ENCODE results near the gene IFRD1. TPM values are rescaled to one million over a fixed set of nuclear protein-coding genes. Genes with fewer than 3 reads are reported as not detected.
A peak's percentile ranks its signal among the peaks of the same experiment; 100 is the strongest.
"Not testable (repeated sequence)": the region's sequence is repeated elsewhere in the genome, so short reads cannot be mapped to it uniquely, and the experiment has no call there.

IFRD1 gene
- polyA plus RNA-seq, 1 donor = 29.9 TPM

DNA sequence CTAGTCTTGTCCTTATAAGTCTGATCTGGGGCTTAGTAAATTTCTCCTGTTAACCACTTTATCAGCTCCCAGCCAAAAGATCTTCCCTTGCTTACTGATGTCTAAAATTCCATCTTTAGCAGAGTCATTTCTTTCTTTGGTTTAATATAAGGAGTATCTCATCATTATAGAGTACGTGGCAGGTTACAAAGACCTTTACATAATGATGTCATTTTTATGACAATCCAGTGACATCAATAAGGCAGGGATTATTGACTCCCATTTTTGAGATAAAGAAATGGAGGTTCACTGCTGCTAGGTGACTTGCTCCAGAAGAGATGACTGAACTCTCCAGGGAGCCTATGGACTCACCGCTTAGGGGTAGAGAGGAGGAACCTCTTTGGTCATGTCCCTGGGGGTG lies 8.1 kb upstream of the IFRD1 start:
- DNase-seq = no peak

DNA sequence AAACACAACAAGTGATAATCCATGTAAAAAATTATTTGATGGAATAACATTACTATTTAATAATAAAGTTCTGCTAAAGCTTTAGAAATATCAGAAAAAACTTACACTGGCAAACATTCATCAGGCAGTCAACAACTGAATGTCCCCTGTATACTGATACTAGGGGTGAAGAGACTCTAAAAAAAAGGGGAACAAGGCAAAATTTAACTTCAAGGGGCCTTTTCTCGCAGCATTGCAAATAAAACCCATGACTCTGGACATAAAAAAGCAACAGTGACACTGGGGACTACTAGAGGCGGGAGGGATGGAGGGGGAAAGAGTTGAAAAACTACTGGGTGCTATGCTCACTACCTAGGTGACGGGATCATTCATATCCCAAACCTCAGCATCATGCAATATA lies 5.8 kb upstream of the IFRD1 start:
- DNase-seq = no peak

DNA sequence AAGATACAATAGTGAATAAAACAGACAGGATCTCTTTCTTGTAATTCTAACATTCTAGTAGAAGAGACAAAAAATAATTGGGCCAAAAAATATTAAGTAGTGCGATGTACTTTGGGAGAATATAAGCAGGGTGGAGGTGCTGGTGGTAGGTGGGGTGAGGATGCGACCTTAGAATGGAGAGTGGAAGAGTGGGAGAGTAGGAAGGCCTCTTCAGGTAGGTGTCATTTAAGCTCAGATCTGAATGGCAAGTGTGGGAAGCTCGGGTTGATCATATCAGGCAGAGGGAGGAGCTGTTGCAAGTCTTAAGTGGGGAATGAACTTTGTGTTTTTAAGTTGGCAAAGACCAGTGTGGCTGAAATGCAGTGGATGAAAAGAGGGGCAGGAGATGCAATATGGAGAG lies 3.8 kb upstream of the IFRD1 start:
- DNase-seq = no peak

DNA sequence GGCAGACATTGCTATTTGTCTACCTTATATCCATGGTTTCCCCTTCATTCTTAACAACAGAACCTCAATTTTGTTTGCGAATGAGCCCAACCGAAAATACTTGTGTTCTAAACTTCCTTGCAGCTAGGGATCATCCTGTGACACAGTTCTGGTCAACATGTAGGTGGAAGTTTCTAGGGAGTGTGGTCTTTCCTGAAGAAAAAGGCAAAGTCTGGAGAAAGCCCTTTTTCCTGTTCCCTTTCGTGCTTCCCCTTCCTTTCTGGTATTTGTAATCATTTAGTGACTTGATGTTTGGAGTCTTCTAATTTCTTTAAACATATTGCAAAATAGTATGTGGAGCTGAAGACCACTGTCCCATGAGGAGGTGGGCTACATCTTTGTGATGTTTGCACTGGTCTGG lies 2.9 kb upstream of the IFRD1 start:
- DNase-seq = no peak

DNA sequence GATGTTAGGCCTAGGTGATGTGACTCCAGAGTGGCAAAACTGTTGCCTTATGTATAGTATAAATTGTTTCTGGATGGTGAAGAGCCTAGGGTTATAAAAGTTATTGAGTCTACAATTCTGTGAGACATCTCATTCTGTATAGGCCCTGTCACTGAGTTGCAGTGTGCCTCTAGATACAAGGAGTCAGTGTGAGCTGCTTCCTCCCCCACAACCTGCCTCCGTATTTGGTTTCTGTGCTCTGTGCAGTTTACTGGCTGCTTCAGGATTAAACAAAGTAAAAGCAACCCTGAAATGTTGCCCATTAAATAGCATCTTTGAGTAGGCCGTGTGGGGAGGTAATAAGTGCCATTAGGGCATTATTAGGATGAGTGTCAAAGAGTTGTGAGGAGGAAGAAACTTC lies 1.9 kb upstream of the IFRD1 start:
- DNase-seq = no peak

DNA sequence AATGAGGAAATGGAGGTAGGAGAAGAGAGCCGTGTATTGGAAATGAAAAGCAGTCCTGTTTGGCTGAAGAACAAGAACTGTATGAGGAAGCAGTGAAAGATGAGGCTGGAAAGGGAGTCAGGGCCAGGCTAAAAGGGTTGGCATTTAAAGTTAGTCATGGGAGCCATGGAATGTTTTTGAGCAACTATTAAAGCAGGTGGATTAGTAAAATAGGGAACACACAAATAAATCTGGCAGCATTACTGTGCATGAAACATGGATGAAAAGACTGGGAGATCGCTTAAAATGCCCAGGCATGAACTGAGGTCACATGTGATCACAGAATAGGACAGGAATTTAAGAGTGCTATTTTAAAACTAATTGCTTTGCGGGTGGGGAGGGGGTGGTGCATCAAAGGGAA lies 1.4 kb upstream of the IFRD1 start:
- no peak for DNase-seq

DNA sequence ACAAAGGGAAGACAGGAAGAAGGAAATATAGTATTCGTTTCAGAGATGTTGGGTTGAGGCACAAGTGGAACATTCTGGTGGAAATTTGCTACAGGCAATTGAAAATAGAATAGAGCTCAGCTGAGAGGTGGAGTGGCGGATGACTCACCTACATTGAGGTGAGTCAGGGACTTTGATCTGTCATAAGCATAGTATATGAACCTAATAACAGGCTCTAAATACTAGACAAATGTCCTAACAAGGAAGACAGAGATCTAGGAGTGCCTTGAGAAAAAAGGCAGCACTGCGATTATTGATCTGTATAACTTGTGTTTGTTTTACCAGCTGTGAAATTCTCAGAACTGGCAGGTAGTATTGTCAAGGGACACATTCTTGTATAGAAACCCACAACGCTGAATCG lies 907 bp upstream of the IFRD1 start:
- DNase-seq = peak; percentile 11

DNA sequence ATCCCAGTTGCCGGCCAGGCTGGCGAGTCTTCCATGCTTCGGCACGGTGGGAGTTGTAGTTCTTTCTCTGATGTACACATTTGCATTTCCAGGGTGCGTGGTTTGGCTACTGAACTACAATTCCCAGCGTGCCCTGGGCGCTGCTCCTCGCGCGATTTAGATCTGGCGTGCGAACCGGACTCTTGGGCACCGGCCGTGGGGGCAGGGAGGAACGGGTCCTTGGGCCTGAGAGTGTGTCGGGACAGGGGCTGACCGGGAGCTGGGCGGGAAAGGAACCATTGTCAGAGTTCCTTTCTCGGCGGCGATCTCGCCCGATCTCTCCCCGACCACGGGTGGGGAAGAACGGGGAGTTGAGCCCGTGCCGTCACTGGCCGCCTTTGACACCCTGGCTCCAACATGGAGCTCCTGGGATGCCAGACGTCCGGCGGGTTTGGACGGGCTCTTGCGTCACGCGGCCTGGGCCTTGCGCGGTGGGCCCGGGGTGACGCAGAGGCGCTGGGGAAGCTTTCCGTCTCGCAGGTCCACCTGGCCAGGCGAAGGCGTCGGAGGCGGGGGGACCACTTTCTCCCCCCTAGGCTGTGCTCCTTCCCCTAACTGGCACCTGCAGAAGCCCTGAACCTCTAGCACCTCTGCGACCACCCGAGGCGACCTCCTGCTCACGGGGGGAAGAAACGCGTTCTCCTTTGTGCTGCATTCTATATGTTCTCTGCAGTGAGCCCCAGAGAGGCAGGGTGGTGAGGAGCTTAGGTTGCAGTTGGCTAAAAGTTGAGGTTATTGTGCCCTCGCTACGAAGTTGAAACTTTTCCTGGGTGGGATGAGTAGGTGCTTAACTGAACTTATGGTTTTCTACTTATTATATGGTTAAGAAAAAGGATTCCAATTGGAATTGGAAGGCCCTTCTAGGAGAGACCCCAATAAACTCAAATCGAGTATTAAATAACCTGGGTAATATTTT lies 824 bp downstream of the IFRD1 start:
- peak; percentile 97 for DNase-seq

DNA sequence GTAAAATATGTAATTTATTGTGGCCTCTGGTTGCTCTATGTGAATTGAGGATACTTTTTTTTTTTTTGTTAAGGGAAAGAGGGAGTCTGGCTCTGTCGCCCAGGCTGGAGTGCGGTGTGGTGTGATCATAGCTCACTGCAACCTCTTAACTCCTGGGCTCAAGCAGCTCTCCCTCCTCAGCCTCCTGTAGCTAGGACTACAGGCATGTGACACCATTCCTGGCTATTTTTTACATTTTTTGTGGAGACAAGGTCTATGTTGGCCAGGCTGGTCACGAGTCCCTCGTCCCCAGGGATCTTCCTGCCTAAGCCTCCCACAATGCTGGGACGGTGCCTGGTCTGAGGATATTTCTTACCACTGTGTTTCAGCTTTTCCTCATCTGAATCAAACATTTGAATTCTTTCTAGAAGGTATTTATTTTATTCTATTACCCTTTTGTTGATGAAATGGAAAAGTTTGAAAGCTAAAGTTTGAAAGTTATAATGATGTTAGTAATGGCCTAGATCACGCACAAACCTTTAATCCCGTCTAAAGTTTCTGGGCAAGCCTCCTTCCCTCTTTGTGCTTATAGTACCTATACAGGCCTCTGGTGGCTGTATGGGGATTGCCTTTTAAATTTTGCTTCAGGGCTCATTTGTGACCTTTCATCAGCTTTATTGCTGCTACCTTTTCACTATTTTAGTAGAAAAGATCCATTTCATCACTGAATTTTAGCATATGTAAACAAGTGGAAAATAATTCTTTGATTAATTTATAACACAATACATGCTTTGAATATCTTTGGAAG lies 2.0 kb downstream of the IFRD1 start:
- DNase-seq = peak; percentile 21

DNA sequence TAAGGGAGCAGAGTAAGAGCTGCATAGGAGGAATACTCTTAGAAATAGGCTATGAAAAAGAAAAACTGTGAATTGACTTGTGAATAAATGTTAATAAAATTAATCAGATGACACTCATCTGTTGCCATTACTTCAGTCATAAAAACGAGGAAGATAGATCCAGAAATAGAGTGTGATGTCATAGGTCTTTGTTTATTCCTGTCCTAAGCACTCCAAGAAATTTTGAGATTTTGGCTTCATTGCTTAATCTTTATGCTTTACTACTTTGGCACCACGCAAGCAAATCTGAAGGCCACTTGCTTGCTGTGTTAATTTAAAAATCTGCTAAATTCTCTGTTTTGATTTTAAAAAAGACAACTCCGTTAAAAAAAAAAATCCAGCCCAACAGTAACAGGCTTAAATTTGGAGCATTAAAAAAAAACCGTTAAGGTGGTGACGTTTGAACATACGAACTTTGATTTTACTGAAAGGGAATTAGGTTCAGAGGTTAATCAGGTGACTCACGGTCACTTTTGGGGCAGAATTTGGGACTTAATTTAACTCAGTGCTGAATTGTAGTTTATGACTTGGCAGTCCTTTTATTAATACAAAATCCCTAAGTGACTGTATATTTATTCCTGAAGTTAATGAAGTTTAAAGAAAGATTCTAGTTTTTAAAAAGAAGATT lies 3.4 kb downstream of the IFRD1 start:
- DNase-seq = peak; percentile 19

DNA sequence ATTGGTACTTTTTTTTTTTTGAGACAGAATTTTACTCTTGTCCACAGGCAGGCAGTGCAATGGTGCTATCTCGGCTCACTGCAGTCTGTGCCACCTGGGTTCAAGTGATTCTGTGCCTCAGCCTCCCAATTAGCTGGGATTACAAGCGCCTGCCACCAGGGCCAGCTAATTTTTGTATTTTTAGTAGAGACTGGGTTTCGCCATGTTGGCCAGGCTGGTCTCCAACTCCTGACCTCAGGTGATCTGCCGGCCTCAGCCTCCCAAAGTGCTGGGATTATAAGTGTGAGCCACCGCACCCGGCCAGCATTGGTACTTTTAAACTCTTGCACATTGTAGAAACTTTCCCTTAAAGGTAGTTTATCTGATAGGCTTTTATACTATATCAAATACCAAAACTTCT lies 3.9 kb downstream of the IFRD1 start:
- DNase-seq = not testable (repeated sequence)

DNA sequence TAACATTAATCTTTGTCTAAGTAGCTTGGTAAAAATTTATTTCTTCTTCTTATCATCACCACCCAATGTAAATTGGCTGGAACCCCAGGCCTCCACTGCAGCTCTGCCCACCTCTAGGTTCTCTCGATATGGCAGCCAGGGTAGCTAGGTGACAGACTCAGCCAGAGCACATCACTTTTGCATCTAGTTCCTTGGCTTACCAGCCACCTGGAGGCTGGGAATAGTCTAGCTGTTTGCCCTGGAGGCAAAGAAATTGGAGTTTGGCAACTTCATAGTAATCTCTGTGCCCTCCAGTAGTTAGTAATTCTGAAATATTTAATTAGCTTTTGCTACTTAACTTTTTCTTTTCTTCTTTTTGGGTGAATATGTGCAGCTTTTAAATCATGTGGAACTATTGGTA lies 9.4 kb downstream of the IFRD1 start:
- no peak for DNase-seq

DNA sequence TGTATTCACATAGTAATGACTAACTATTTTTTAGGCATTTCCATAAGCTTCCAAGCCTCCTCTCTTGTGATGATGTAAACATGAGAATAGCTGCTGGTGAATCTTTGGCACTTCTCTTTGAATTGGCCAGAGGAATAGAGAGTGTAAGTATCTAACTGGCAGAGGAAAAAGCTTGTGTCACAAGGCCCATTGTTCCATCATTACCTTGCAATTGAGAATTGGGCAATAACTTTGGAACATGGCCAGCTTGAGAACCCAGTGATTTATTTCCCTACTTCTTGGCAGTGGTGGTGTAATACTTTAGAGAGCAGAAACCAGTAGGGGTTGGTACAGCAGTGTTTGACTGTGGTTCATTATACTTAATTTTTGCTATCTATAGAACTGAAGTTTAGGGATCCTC lies 12.0 kb downstream of the IFRD1 start:
- no peak for DNase-seq

DNA sequence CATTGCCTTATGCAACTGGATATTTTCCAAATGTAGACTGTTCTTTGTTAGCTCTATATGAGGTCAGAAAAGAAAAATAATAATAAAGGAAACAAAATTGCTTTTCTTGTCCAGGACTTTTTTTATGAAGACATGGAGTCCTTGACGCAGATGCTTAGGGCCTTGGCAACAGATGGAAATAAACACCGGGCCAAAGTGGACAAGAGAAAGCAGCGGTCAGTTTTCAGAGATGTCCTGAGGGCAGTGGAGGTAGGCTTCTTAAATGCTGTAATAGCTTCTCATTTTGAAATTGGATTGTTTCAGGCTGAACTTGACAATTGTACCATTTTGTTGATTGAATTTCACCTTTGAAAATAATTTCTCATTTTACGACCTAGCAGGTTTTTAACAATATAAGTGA lies 17.6 kb downstream of the IFRD1 start:
- DNase-seq = no peak

DNA sequence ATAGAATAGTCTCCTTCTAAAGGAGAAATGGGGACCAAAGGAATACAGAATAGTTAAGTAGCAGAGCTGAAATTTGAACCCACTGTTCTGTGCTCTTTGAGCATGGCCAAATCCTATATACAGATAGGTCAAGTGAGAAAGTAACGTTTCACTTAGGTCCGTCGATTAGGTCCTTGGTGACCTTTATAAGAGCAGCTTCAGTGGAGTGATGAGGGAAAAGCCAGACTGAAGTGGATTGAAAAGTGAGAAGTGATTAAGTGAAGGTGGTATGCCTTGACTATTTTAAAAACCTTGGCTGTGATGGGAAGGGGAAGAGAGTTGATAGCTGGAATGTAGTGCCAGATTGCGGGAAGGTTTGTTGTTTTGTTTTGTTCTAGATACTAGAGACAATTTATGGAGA lies 19.9 kb downstream of the IFRD1 start:
- no peak for DNase-seq

DNA sequence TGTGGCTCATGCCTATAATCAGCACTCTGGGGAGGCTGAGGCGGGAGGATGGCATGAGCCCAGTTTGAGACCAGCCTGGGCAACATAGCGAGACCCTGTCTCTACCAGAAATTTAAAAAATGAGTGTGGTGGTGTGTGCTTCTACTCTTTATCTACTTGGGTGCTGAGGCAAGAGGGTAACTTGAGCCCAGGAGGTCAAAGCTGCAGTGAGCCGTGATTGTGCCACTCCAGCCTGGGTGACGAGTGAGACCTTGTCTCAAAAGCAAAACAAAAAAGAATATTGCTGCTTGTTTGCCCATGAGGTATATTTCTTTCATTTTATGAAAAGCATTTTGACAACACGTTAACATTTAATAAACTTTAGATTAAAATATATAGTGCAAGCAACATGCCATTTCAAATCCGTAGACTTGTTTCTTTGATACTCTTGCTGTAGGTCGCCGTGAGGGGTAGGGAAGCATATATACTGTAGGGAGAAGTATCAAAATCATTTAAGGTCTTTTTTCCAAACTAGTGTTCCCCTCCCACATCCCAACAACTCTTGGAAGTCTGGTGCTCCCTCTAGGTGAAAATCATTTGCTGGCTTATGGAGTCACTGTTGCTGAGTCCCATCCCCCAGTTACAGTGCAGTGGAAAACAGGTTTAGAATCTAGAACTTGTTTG lies 26.3 kb downstream of the IFRD1 start:
- DNase-seq = no peak

DNA sequence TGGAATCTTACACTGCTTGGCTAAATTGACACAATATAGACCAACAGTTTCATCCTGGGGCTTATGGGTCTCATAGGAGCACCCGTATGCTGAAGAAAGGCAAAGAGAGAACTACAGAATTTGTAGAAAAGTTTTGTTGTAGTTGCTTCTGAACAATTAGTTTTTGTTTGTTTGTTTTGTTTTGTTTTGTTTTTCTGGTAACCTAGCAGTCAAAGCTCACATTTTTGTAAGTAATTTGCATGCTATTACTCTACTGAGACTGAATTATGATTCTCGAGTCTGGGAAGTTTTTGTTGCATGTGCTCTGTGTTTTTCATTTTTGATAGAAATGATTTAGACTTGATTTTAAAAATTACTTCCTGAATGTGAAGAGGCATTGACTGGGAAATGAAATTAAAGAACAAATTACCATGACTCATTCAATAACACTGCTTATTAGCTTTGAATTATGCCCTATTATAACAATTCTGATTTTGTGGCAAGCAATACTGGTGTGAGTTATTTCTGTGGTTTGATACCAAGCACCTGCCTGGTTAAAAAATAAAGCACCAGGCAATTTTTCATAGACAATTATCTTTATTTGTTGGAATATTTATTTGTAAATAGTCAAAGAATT lies 31.0 kb downstream of the IFRD1 start:
- DNase-seq = no peak

DNA sequence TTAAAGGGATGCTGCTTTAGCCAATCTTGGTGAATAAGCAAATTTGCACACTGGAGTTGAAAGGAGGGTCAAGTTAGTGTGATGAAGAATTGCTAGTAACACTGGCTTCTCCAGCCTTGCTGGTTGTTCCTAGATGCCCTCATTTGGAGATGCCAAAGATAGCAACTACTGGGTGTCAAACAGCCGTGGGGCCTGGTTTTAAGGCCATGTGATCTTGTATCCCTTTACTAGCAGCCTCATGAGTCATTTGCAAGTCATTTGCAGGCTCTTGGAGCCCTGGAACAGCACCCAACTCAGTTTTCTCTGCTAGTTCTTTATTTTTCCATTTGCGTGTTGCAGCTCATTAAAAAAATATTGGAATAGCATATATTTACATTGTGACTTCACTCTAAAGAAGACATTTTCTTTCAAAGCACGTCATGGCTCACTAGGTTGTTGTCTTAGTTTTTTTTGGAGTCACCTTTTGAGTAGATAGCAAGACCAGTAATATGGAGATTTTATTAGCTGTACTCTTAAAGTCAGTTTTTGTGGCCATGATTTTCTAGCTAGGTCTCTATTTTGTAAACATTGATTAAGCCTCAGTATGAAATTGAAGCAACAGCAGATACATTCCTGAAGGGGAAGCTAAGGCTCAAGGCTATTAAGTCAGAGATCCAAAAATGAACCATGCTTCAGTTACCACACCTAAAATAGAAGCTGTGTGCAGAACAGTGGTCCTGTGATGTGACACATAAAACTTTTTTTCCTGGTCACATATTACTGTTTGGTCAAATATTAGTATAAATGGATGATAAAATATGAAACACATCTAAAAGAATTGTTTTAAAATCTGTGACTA lies 31.8 kb downstream of the IFRD1 start:
- no peak for DNase-seq

DNA sequence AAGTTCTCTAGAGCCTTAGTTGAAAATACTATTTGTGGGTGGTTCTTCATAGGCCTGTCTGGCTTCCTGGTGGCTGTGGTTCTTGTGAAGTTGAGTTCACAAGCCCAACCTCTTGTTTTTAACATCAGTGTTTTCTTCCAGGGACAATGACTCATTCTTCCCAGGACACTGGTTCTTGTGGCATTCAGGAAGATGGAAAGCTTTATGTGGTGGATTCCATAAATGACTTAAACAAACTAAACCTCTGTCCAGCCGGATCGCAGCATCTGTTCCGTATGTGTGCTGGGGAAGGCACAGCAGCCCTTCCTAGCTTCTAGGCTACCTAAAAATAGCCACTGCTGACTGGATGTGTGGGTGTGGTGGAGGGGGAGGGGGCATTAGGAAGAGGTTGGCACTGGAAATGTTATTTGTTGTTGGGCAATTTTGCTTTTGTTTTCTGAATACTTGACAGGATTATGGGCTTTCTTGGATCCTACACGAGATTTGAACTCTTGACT lies 34.5 kb downstream of the IFRD1 start:
- peak; percentile 19 for DNase-seq

DNA sequence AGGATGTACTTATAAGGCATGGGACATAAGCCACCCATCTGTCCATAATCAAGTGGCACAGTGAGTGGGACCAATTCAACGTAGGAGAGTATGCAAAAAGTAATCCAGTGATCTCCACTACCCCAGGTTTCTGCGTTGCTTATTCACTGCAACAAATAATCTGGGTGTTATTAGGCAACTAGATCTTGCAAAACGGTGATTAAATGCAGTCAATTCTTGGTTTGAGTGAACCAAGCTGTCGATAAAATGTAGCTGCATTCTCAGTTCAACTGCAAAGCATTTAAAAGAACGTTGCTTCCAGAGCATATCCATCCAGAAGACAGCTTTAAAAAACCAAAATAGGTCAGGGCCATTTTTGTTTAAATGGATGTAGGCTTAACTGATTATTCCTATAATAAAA lies 35.5 kb downstream of the IFRD1 start:
- no peak for DNase-seq

All from hindlimb muscle (tissue), 1 donor.